GM18499 (cell line): Measurements from ENCODE around the gene ARHGAP26.

ENCODE experiments used
- ATAC-seq: cut with Tn5 transposase; IDR thresholded peaks from one replicate; pipeline ENCODE4 v1.9.1; 2021; ENCODE audit warnings: moderate number of reproducible peaks; ENCODE audit not compliant: insufficient read depth, unreplicated experiment

Gene ARHGAP26

GRCh38 chr5:142841511-142842265, 71.5 kb downstream of the ARHGAP26 start:
- no peak for ATAC-seq

GRCh38 chr5:142842994-142843905, 73.1 kb downstream of the ARHGAP26 start:
- no peak for ATAC-seq

- no peak for ATAC-seq
Measured at GRCh38 chr5:142844866-142845265, 74.7 kb downstream of the ARHGAP26 start.

GRCh38 chr5:142845402-142845921, 75.3 kb downstream of the ARHGAP26 start:
- ATAC-seq: no peak

- ATAC-seq: no peak
Measured at GRCh38 chr5:142845954-142846398, 75.8 kb downstream of the ARHGAP26 start.

- ATAC-seq: no peak
Measured at GRCh38 chr5:142846406-142846805, 76.2 kb downstream of the ARHGAP26 start.

- ATAC-seq: no peak
Measured at GRCh38 chr5:142847898-142848790, 78.0 kb downstream of the ARHGAP26 start.

GRCh38 chr5:142849466-142849865, 79.3 kb downstream of the ARHGAP26 start:
- no peak for ATAC-seq

- ATAC-seq: no peak
Measured at GRCh38 chr5:142849880-142850279, 79.7 kb downstream of the ARHGAP26 start.

GRCh38 chr5:142851731-142852130, 81.6 kb downstream of the ARHGAP26 start:
- ATAC-seq: no peak

GRCh38 chr5:142852416-142853198, 82.4 kb downstream of the ARHGAP26 start:
- no peak for ATAC-seq

GRCh38 chr5:142853682-142854081, 83.5 kb downstream of the ARHGAP26 start:
- ATAC-seq: no peak

- no peak for ATAC-seq
Measured at GRCh38 chr5:142856269-142856782, 86.1 kb downstream of the ARHGAP26 start.

GRCh38 chr5:142857405-142857804, 87.2 kb downstream of the ARHGAP26 start:
- ATAC-seq: no peak

- ATAC-seq: no peak
Measured at GRCh38 chr5:142859037-142859436, 88.9 kb downstream of the ARHGAP26 start.

GRCh38 chr5:142860270-142860669, 90.1 kb downstream of the ARHGAP26 start:
- no peak for ATAC-seq

- no peak for ATAC-seq
Measured at GRCh38 chr5:142861011-142861410, 90.8 kb downstream of the ARHGAP26 start.

GRCh38 chr5:142862594-142862993, 92.4 kb downstream of the ARHGAP26 start:
- no peak for ATAC-seq

GRCh38 chr5:142863856-142864255, 93.7 kb downstream of the ARHGAP26 start:
- no peak for ATAC-seq
